Activated naive CD8-positive, alpha-beta T cell treated with anti-CD3 and anti-CD28 coated beads for 36 hours (primary cell): ENCODE measurements around the gene SLC7A1. TPM values are rescaled to one million over a fixed set of nuclear protein-coding genes. Genes with fewer than 3 reads are reported as not detected.

Experiments used
- DNase-seq: peaks from one replicate; pipeline ENCODE4 v3.0.0; 2021
- H3K27ac Mint-ChIP-seq: one replicate; pipeline ENCODE4 v1.8.0; 2022; ENCODE audit warnings: mild to moderate bottlenecking, moderate library complexity, mixed read lengths
- H3K27me3 Mint-ChIP-seq: one replicate; pipeline ENCODE4 v1.8.0; 2022; ENCODE audit warnings: mild to moderate bottlenecking, mixed read lengths
- H3K36me3 Mint-ChIP-seq: one replicate; pipeline ENCODE4 v1.8.0; 2021; ENCODE audit warnings: mild to moderate bottlenecking, mixed read lengths
- H3K4me1 Mint-ChIP-seq: one replicate; pipeline ENCODE4 v1.8.0; 2021; ENCODE audit warnings: mixed read lengths
- H3K4me3 Mint-ChIP-seq: one replicate; pipeline ENCODE4 v1.8.0; 2022; ENCODE audit warnings: mild to moderate bottlenecking, moderate library complexity, mixed read lengths
- H3K9me3 Mint-ChIP-seq: one replicate; pipeline ENCODE4 v1.8.0; 2022; ENCODE audit warnings: mixed read lengths
- total RNA-seq, 2 experiments: library from RNA; stranded (reverse); gene quantifications; one replicate each; pipeline ENCODE4 v1.2.3, GENCODE V29; 2021

Gene SLC7A1
- total RNA-seq, 2 experiments from 2014 or later = 152 to 155 TPM

DNA sequence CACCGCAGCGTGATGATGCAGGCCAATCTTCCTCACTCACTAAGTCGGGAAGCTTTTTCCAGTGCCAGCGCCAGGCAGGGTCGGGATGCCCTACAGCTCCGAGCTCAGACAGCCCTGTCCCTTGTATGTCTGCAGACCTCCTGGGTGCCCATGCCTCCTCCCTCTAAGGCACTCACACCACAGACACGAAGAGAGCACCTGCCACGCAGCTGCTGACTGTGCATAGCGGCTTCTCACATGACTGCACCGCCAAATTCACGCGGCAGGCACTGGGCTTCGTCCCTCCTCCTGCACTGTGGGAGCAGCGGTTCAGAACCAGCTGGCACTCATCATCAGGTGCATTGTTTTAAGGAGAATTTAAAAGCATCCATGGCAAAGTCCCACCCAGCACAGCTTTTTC is 88.1 kb downstream of the SLC7A1 start:
- Mint-ChIP-seq H3K4me3 (no peak overlapping the region), H3K9me3 (no peaks in the 10 kb centered on the region), H3K4me1 (peaks cover 2% of the 10 kb centered on the region), H3K36me3 (peaks cover 18% of the 10 kb centered on the region), H3K27ac (no peak overlapping the region), H3K27me3 (peaks cover 25% of the 10 kb centered on the region)
- no peak for DNase-seq

DNA sequence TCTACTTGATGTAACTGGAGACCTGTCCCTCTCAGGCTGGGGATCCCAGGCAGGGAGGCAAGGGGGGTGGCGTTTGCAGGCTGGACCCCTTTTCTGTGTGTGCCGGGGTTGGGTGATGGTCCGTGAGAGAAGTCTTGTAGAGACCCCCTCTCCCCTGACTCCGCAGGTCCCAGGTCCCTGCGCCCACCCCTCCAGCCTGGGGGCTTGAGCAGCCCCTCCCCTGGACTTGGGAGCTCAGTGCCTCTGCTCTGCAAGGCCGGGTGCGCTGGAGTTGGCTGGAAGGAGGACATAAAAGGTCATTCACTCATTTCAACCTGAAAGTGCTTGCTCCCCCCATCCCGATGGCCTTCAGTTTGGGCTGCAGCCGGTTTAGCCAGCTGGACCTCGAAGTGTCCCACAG is 89.5 kb downstream of the SLC7A1 start:
- no peak for DNase-seq
- Mint-ChIP-seq H3K27me3 (peaks cover 25% of the 10 kb centered on the region), H3K36me3 (peaks cover 11% of the 10 kb centered on the region), H3K4me3 (no peak overlapping the region), H3K9me3 (no peaks in the 10 kb centered on the region), H3K4me1 (no peaks in the 10 kb centered on the region), H3K27ac (no peak overlapping the region)

DNA sequence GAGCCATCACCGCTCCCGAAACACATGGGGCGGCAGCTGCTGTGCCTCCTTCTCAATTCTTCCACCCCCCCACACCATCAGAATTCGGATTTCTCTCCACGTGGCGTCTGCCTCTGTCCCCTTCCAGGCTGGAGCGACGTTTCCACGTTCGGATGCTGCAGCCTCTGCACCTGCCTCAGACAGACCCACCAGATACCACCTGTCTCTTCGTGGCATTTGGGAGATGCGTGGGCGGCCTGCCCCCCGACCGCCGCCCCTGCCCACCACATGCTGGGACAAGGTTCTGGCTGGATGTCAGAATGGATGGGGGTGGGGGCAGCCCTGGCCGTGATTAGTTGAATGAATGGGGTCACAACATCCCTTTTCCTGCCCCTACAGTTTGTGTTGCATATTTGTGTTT is 90.0 kb downstream of the SLC7A1 start:
- H3K4me1 Mint-ChIP-seq = no peaks in the 10 kb centered on the region
- H3K9me3 Mint-ChIP-seq = no peaks in the 10 kb centered on the region
- no peak for DNase-seq
- peaks cover 25% of the 10 kb centered on the region for H3K27me3 Mint-ChIP-seq
- no peak overlapping the region for H3K27ac Mint-ChIP-seq
- H3K36me3 Mint-ChIP-seq = peaks cover 11% of the 10 kb centered on the region
- H3K4me3 Mint-ChIP-seq = no peak overlapping the region

DNA sequence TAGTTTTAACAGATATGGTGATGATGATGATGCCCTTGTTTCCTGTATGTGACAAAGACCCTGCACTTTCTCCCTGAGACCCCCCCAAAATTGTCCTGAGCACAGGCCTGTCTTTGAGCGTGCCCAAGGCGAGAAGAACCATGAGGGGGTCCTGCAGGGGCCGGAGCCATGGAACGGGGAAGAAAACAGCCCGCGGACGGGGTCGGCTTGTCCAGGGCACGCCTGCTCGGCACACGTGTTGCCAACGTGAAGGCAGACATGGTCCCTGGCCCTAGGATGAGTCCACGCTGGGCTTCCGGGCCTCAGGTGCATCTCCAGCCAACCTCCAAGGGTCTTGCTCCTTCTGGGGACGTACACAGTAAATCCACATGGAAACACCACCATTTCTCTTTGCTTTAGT is 90.8 kb downstream of the SLC7A1 start:
- H3K9me3 Mint-ChIP-seq = no peaks in the 10 kb centered on the region
- no peak overlapping the region for H3K4me3 Mint-ChIP-seq
- H3K27me3 Mint-ChIP-seq = peaks cover 25% of the 10 kb centered on the region
- no peak overlapping the region for H3K27ac Mint-ChIP-seq
- DNase-seq = no peak
- H3K36me3 Mint-ChIP-seq = peaks cover 11% of the 10 kb centered on the region
- H3K4me1 Mint-ChIP-seq = no peaks in the 10 kb centered on the region

DNA sequence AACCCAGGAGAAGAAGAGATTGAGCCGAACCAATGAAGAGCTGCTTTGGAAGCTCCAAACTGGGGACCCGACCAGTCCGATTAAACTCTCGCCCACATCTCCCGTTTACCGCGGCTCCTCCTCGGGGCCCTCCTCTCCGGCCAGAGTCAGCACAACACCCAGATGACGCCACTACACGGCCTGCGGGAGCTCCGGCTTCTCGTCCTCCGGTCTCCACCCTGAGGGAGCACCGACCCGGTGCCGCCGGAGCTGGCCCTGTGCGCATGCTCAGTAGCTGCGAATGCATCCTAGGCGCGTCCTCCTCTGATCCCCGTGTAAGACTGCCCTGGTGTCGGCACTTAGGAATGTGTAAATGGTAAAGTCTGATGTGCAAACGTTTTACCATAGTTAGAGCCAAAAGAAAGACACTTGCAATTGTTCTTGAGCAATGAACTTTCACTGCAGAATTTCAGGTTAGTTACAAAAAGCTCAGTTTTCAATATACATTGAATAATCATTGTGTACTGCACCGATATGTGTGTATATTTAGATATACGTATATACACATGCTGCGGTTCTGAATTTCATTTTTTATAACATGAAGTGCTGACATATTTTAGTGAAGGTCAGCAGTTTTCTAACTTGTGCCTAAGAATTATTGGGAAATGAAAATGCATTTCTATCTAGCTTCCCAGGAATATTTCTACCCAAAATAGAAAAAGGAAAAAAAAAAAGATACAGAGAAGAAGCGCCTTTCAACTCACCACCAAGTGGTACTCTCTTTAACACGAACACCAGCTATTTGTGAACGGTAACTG is 92.2 kb downstream of the SLC7A1 start:
- Mint-ChIP-seq H3K4me1 (no peaks in the 10 kb centered on the region), H3K27ac (no peak overlapping the region), H3K9me3 (no peaks in the 10 kb centered on the region), H3K27me3 (peaks cover 25% of the 10 kb centered on the region), H3K36me3 (peaks cover under 1% of the 10 kb centered on the region), H3K4me3 (no peak overlapping the region)
- peak; percentile 27 for DNase-seq

DNA sequence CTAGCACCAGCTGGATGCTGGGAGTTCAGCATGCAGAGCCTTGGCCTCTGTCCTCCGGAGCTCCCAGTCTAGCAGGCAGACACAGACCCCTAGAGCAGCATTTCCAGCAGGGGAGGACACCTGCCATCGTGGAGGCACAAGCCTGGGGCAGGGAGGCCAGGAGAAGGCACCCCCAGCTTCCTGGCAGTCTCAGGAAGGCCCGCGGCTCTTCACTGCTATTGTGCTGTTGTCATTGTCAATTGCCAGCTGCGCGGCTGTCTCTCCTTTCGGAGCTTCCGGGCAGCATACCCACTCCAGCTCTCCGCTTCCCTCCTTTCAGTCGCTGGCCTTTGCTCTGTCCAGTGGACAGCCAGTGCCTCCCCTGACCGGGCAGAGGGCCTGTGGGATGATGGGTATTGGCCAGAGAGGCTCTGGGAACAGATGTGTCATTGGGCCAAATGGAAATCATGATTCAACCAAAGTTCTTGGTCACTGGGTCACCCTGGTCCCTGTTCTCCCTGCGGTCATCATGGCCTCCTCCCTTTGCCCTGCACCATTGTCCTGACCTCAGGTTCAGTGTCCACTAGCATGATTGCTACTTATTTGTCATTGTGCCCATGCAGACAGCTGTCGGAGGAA is 93.0 kb downstream of the SLC7A1 start:
- H3K9me3 Mint-ChIP-seq = no peaks in the 10 kb centered on the region
- no peak overlapping the region for H3K27ac Mint-ChIP-seq
- H3K4me1 Mint-ChIP-seq = no peaks in the 10 kb centered on the region
- peaks cover 25% of the 10 kb centered on the region for H3K27me3 Mint-ChIP-seq
- H3K4me3 Mint-ChIP-seq = no peak overlapping the region
- no peaks in the 10 kb centered on the region for H3K36me3 Mint-ChIP-seq
- DNase-seq = no peak

DNA sequence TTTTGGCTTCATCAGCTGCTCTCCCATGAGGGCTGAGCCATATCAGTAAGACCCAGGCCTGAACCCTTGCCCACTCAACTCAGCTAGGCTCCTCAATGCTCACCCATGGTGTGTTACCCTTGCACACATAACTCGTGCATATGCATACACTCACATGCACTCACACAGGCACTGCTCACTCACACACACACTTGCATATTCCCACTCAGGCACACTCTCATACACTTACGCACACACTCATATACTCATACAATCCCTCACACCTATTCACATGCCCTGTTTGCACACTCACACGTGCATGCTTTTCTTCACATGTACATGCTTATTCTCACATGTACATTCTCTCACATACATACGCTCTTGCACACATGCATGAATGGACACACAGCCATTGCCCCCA is 93.8 kb downstream of the SLC7A1 start:
- Mint-ChIP-seq H3K36me3 (no peaks in the 10 kb centered on the region), H3K9me3 (no peaks in the 10 kb centered on the region), H3K4me1 (no peaks in the 10 kb centered on the region), H3K27ac (no peak overlapping the region), H3K4me3 (no peak overlapping the region), H3K27me3 (peaks cover 27% of the 10 kb centered on the region)
- no peak for DNase-seq

DNA sequence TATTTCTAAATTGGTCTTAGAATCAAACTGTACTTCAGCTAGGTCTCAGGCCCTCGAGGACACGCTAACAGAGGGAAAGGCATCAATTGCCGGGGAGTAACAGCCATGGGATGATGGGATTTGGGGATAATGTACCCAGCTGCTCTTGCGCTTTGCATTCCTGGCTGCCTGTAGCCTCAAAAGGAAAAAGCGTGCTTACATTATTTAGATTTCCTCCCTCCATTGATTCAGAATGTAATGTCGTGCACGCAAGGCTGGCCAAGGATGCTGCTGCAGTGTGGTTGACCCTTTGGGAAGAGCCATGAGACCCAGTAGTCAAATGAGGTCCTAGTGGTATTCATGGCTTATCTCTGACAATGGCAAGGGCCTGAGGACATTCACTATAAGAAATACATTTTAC is 95.1 kb downstream of the SLC7A1 start:
- Mint-ChIP-seq H3K27me3 (peaks cover 35% of the 10 kb centered on the region), H3K4me3 (no peak overlapping the region), H3K4me1 (peaks cover 2% of the 10 kb centered on the region), H3K9me3 (no peaks in the 10 kb centered on the region), H3K27ac (no peak overlapping the region), H3K36me3 (no peaks in the 10 kb centered on the region)
- no peak for DNase-seq

DNA sequence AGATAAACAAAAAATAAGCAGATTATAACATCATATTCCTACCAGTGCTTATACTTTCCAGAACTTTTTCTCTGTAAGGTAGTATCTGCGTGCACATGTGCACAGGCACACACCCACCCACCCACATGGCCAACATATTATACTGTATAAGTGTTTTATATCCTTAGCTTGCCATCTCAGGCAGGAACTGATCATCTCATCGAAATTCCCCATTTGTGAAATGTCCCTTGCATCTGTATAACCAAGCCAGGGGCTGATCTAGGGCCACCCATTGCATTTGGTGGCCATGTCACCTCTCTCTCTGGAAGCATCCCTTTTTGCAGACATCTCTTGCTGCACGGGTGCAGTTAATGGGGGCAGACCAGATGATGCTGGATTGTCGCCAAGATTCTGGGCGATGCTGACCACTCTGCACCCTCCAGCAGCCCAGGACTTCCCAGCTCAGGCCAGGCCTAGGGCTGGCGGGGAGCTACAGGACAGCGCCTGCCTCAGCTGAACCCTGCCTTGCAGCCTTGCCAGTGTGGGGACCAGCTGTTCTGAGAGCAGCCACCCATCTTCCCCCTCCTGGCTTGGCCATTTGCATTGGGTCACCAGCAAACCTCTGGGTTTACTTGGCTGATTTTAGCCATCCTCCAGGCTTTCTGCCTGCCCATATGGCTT is 95.9 kb downstream of the SLC7A1 start:
- H3K36me3 Mint-ChIP-seq = no peaks in the 10 kb centered on the region
- H3K4me3 Mint-ChIP-seq = no peak overlapping the region
- no peak overlapping the region for H3K27ac Mint-ChIP-seq
- no peak for DNase-seq
- no peaks in the 10 kb centered on the region for H3K9me3 Mint-ChIP-seq
- H3K27me3 Mint-ChIP-seq = peaks cover 33% of the 10 kb centered on the region
- peaks cover 2% of the 10 kb centered on the region for H3K4me1 Mint-ChIP-seq

DNA sequence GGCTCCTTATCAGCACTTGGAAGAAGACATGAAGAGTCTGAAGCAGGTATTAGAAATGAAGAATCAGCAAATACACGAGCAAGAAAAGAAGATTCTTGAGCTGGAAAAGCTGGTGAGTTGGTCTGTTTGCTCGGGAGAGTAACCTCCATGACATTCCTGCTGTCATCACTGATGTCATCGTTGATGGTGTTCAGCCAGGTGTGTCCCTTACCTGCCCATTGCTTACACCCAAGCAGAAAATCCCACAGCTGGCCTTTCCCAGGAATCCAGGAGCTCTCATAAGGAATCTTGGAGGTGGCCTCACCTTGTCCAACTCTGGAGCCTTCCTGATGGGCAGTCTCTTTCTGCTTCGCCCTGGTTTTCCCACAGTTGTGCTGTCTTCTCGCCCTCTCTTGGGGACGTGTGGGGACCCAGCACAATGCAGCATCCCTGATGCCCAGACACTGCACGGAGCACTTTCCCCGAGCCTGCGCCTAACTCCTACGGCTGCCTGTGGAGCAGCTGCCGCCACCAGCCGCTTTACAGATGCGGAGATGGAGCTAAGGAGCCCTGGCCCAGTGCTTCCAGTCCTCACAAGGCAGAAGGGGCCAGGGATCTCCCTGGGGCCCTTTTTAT is 97.0 kb downstream of the SLC7A1 start:
- no peaks in the 10 kb centered on the region for H3K36me3 Mint-ChIP-seq
- peaks cover 2% of the 10 kb centered on the region for H3K4me1 Mint-ChIP-seq
- no peak for DNase-seq
- no peak overlapping the region for H3K27ac Mint-ChIP-seq
- no peak overlapping the region for H3K4me3 Mint-ChIP-seq
- no peaks in the 10 kb centered on the region for H3K9me3 Mint-ChIP-seq
- peaks cover 28% of the 10 kb centered on the region for H3K27me3 Mint-ChIP-seq

DNA sequence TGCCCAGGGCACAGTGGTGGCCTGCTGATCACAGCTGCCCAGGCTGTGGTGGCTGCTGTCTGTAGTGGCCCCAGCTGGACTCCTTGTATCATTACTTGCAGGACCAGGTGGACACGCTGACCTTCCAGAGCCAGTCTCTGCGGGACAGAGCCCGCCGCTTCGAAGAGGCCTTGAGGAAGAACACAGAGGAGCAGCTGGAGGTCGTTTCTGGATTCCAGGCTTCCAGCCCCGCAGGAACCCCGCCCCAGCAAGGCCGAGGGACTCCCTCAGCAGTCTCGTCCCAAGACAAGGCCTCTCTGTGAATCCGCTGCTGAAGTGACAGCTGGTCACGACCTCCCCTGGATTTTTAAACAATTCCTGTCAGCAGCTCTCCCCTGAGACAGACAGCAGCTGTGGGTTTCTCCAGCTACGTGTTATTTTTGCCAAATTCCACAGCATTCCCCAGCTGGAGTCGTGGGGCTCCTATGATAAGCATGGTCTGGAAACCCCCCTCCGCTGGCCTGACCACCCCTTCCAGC is 98.3 kb downstream of the SLC7A1 start:
- Mint-ChIP-seq H3K9me3 (no peaks in the 10 kb centered on the region), H3K27ac (no peak overlapping the region), H3K27me3 (peaks cover 18% of the 10 kb centered on the region), H3K4me1 (peaks cover 2% of the 10 kb centered on the region), H3K4me3 (no peak overlapping the region), H3K36me3 (no peaks in the 10 kb centered on the region)
- DNase-seq = no peak

DNA sequence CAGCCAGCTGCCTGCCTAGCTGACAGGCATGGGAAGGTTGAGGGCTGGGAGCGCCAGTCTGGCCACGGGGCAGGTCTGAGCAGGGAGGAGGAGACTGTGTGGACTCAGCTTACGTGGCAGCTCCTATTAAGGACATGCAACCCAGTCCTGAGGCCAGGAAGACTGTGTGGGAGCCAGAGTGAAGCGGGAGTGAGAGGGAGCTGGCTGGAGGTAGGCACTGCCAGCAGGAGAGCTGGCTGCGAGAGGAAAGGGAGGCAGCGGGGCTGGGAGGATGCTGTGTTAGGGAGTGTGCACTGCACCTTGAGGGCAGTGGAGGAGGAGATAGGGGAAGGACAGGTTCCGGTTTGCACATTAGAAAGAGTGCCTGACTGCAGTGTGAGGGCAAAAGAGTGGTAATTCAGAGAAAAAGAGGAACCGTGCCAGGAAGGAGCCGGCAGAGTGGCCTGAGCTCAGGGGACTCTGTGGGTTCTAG is 99.2 kb downstream of the SLC7A1 start:
- H3K4me3 Mint-ChIP-seq = no peak overlapping the region
- DNase-seq = no peak
- H3K27me3 Mint-ChIP-seq = peaks cover 18% of the 10 kb centered on the region
- H3K27ac Mint-ChIP-seq = no peak overlapping the region
- no peaks in the 10 kb centered on the region for H3K9me3 Mint-ChIP-seq
- H3K4me1 Mint-ChIP-seq = peaks cover 2% of the 10 kb centered on the region
- no peaks in the 10 kb centered on the region for H3K36me3 Mint-ChIP-seq

DNA sequence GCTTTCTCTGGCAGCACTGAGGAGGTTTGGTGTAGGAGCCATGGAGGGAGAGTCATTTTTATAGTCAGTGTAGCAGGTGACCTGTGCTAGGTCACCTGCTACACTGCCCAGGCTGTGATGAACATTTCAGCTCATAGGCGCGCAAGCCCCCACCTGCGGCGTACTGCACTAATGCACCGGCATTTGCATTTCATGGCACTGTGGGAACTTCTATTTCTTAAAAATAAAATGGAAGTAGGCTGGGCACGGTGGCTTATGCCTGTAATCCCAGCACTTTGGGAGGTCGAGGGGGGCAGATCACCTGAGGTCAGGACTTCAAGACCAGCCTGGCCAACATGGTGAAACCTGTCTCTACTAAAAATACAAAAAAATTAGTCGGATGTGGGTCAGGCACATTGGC is 101.0 kb downstream of the SLC7A1 start:
- H3K9me3 Mint-ChIP-seq = no peaks in the 10 kb centered on the region
- no peaks in the 10 kb centered on the region for H3K36me3 Mint-ChIP-seq
- H3K4me3 Mint-ChIP-seq = no peak overlapping the region
- DNase-seq = no peak
- peaks cover 18% of the 10 kb centered on the region for H3K27me3 Mint-ChIP-seq
- H3K27ac Mint-ChIP-seq = no peak overlapping the region
- peaks cover 2% of the 10 kb centered on the region for H3K4me1 Mint-ChIP-seq

DNA sequence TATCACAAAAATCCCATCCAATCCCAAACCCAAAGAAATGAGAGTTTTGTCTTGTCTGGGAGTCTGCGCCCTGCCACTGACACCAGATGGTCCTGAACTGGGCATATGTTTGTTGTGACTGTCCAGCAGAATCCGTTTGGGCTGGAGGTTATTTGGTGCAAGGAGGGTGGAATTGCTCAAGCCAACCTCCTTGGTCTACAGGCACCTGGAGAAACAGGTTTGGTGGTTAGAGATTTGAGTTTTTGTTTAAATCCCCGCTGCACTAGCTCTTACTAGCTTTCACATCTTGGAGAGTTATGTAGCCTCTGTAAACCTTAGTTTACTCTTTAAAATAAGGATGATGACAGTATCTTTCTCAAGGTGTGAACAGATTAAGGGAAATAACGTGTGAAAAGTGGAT is 101.7 kb downstream of the SLC7A1 start:
- DNase-seq = no peak
- H3K4me3 Mint-ChIP-seq = no peak overlapping the region
- H3K9me3 Mint-ChIP-seq = no peaks in the 10 kb centered on the region
- no peak overlapping the region for H3K27ac Mint-ChIP-seq
- no peaks in the 10 kb centered on the region for H3K36me3 Mint-ChIP-seq
- H3K27me3 Mint-ChIP-seq = peaks cover 18% of the 10 kb centered on the region
- peaks cover 2% of the 10 kb centered on the region for H3K4me1 Mint-ChIP-seq

DNA sequence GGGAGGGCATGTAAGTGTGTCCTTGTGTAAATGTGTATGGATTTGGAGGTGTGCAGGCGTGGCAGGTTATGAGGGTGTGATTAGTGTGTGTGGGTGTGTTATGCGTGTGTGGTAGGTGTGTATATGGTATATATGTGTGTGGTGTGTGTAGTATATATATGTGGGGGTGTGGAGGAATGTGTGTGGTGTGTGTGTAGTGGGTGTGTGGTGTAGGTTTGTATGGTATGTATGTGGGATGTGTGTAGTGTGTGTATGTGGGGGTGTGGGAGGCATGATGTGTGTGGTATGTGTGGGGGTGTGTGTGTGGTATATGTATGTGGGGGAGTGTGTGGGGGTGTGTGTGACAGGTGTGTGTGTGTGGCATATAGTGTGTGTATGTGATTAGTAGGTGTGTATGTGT is 104.2 kb downstream of the SLC7A1 start:
- Mint-ChIP-seq H3K4me1 (no peaks in the 10 kb centered on the region), H3K9me3 (no peaks in the 10 kb centered on the region), H3K27ac (no peak overlapping the region), H3K27me3 (peaks cover 15% of the 10 kb centered on the region), H3K4me3 (no peak overlapping the region), H3K36me3 (no peaks in the 10 kb centered on the region)
- no peak for DNase-seq
